Measurements from ENCODE around the gene CCL5.

CCL5 gene

DNA sequence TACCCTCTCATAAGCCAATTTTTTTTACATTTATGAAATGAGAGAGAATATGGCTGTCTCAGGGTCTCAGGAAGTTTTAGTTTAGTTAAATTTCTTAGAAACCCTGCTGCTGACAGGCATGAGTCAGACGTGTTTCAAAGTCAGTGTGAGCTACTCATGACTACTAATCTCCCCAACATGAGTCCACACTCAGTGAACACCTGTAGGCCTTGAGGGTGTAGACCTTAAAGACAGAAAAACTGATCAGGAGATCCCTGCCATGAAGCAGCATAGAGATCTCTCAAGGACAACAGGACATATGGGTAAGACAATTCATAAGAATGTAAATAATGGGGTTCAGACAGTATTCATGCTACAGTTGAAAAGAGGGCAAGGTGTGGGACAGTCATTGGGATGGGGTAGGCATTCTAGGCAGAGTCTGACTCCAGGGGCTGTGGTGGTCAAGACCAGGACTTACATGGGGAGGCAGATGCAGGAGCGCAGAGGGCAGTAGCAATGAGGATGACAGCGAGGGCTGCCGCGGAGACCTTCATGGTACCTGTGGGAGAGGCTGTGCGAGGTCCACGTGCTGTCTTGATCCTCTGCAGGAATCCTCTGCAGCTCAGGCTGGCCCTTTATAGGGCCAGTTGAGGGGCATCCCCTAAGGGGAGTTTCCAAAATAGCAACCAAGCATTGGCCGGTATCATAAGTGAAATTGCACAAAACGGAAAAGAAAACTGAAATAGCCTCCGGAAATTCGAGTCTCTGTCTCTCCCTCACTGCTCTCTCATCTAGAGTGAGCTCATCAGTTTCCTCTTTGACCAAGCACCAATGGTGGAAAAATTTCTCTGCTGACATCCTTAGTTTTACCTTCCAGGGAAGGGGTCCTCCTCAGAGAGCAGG is at the start of gene CCL5:
TSS of gene CCL5 (minus strand) at position 588 of the 882 bp plus-strand sequence.
- DNase-seq (ENCODE audit: low spot score) = no peak

DNA sequence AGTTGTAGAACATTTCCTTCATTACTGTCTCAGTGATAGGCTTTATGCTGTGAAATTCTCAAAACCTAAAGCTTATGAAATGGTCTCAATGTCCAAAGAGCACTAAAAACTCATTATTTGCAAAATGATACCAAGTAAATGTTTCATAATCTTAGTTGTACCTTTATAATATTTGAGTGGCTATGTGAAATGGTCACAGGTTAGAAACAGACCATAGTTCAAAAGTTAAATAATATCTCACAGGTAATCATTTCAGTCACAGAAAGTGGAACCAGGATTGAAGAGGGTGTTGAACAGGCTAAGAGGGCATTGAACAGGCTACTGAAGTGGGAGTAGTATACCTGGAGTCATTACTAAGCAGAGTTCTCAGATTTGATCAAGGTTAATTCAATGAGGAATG is 47.6 kb upstream of the CCL5 start:
- DNase-seq (ENCODE audit: low spot score) = no peak

GRCh38 chr17:35923609-35924114 is 43.5 kb upstream of the CCL5 start:
- DNase-seq (ENCODE audit: low spot score) = no peak

- no peak for DNase-seq (ENCODE audit: low spot score)
Observed at GRCh38 chr17:35920229-35920628, 40.1 kb upstream of the CCL5 start.

DNA sequence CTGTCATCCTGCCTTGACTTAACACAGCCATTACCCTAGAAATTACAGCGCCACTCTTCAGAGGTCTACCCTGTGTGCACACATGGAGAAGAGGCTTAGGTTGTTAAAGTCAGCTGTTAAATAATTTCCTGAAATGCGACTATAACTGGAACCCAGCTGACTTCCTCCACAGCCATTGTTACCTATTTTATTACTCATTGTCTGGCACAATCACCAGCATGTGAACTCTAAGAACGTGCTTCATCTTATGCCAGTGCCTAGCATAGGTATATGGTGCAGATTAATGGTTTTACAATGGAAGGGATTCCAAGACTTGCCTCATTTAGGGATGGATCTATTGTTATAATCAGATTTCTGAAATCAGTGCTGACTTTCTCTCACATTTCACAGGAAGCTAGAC is 38.5 kb upstream of the CCL5 start:
- no peak for DNase-seq (ENCODE audit: low spot score)

GRCh38 chr17:35917519-35918213 is 37.5 kb upstream of the CCL5 start:
- no peak for DNase-seq (ENCODE audit: low spot score)

GRCh38 chr17:35915153-35915964 is 35.2 kb upstream of the CCL5 start:
- DNase-seq (ENCODE audit: low spot score) = no peak

GRCh38 chr17:35914354-35914753 is 34.2 kb upstream of the CCL5 start:
- DNase-seq (ENCODE audit: low spot score) = no peak

- no peak for DNase-seq (ENCODE audit: low spot score)
Observed at GRCh38 chr17:35913609-35914008, 33.4 kb upstream of the CCL5 start.

GRCh38 chr17:35912942-35913341 is 32.8 kb upstream of the CCL5 start:
- no peak for DNase-seq (ENCODE audit: low spot score)

DNA sequence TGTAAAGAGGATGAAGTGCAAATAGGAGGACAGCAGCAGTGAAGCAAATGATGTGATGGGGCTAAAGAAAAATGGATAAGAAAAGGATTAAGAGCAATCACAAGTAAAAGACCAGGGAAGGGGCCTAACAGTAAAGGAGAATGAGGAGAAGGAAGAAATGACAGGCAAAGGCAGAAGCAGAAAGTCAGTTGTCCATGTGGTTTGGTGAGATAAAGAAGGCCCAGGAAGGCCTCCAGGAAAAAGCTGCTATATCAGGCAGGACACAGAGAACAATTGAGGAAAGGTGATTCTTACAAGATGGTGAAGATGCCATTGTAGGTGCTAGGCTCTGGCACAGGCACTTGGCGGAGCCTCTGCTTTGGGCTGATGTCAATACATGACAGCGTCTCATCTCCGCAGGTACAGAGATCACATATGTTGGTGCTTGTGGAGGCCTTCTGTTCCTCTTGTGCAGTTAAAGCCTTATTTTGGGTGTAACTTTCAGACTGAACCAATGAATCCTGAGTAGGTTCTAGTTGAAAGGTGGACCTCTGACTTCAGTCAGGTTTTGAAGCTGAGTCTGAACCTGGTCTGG is 32.3 kb upstream of the CCL5 start:
- DNase-seq (ENCODE audit: low spot score) = no peak

DNA sequence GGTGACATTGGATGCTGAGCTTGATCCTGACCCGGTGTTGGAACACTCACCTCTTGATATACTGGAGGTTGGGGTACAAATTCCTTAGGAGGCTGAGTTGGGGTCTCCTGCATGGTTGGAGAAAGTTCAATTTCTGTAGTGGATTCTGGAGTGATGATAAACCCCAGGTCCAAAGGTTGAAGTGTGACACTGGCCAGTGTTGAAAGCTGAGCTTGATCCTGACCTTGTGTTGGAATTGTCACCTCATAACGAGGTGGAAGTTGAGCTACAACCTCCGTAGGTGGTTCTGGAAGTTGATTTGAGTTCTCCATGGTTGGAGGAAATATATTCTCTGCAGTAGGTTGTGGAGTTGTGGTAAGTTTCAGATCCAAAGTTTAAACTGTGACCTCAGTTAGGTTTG is 29.2 kb upstream of the CCL5 start:
- DNase-seq (ENCODE audit: low spot score) = no peak

DNA sequence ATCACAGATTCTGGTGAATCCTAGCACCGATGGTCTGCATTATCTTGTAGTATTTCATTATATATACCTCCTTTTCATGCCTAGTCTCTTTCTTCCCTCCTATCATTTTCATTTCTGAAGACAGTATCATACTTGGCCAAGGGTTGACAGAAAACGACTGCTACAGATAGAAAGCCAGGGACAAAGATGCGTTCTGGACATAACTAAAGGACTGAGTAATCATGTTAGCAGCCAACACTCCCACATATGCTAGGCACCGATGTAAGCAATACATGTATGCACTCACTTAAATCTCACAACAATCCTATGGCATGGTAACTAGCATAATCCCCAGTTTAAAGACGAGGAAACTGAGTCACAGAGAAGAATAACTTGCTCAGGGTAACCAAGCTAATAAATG is 27.5 kb upstream of the CCL5 start:
- no peak for DNase-seq (ENCODE audit: low spot score)

GRCh38 chr17:35906926-35907637 is 26.9 kb upstream of the CCL5 start:
- no peak for DNase-seq (ENCODE audit: low spot score)

DNA sequence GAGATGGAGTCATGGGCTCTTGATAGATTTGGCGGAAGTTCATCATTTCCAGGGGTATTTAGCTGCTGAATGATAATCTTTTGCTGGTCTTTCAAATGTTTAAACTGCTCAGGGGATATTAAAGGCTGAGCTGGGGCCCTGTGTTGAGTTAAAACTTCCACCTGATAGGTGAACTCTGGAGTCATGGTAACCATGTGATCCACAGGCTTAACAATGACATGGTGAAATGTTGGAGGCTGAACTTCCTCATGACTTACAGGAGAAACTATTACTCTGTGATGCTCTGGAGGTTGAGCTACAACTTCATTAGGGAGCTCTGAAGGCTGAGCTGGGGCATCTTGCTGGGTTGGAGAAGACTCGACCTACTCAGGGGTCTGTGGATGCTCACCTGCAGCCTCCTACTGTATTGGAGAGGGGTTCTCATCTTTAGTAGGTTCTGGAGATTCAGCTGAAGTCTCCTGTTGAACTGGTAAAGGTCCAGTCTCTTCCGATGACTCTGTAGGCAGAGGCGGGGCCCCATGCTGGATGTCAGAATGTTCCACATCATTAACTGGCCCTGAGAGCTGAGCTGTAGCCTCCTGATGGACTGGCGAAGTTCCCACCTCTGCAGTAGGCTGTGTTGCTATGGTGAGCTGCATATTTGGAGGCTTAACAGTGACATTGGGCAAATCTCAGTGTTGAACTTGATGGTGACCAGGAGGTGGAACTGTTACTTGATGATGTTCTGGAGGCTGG is 26.2 kb upstream of the CCL5 start:
- DNase-seq (ENCODE audit: low spot score) = no peak

- no peak for DNase-seq (ENCODE audit: low spot score)
Observed at GRCh38 chr17:35903451-35903850, 23.3 kb upstream of the CCL5 start.

- no peak for DNase-seq (ENCODE audit: low spot score)
Observed at GRCh38 chr17:35901631-35902175, 21.5 kb upstream of the CCL5 start.

DNA sequence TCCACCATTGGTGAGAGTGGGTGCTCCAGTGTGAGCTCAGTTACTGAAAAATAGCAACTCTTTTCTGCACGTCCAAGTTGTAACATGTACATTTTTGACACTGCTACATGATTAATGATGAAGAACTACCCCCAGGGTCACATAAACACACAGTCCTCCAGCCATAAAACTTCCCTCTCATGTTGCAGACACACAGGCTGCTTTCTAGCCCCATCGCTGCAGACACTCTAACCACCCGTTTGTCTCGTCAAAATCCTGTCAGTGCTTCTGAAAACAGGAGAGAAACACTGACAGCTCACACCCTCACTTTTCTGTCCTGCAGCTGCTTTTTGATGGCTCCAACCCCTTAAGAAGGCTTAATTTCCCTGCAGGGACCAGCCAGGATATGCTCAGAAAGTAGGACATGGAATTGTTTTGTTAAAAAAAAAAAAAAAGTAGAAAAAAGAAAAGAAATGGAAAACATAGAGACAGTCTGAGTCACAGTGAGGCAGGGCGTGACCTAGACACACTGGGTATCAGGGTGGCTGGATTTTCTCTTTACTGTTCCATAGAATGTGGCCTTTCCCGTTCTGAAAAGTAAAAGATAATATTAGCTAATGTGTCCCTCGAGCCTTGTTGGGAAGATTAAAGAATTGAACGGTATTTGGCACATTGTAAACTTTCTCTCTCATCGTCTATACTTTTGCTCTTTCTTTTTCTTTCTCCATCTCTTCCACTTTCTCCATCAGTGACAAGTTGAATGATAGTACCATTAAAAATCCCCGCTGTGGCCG is 20.7 kb upstream of the CCL5 start:
- DNase-seq (ENCODE audit: low spot score) = no peak

- DNase-seq (ENCODE audit: low spot score) = no peak
Observed at GRCh38 chr17:35900280-35900679, 20.1 kb upstream of the CCL5 start.
